HFFc6 (cell line): ENCODE results near the gene KRT26. TPM values are rescaled to one million over a fixed set of nuclear protein-coding genes. Genes with fewer than 3 reads are reported as not detected.

Experiments
- DNase-seq: peaks from one replicate; pipeline ENCODE4 v3.0.0-alpha.2; 2018
- H3K27ac Mint-ChIP-seq: 2 replicates; pipeline ENCODE4 v1.8.0; 2020; ENCODE audit warnings: mild to moderate bottlenecking, mixed read lengths
- H3K27me3 Mint-ChIP-seq: 2 replicates; pipeline ENCODE4 v1.8.0; 2021; ENCODE audit warnings: mild to moderate bottlenecking, moderate library complexity, mixed read lengths; ENCODE audit not compliant: insufficient read depth
- H3K36me3 Mint-ChIP-seq: 2 replicates; pipeline ENCODE4 v1.8.0; 2021; ENCODE audit warnings: low read depth, mixed read lengths
- H3K4me1 Mint-ChIP-seq: 2 replicates; pipeline ENCODE4 v1.8.0; 2020; ENCODE audit warnings: low read depth, mixed read lengths
- H3K4me3 Mint-ChIP-seq: 2 replicates; pipeline ENCODE4 v1.8.0; 2020; ENCODE audit warnings: mild to moderate bottlenecking, moderate library complexity, mixed read lengths
- H3K9me3 Mint-ChIP-seq: 2 replicates; pipeline ENCODE4 v1.8.0; 2020; ENCODE audit warnings: mild to moderate bottlenecking, mixed read lengths
- CTCF ChIP-seq: fragments of 200-600 bp; sonication (generic); IDR thresholded peaks from 2 replicates; pipeline ENCODE4 v1.5.0; 2021; ENCODE audit warnings: antibody characterized with exemption, mild to moderate bottlenecking
- total RNA-seq, 6 experiments: library from RNA; stranded (reverse); fragmentation: NEBNext Ultra II Directional; extraction: Animal tissue kit (Norgen Biotek cat#: 25700); gene quantifications; 2 replicates in 1 of 6; 3 replicates in 5 of 6; pipeline ENCODE4 v1.2.3, GENCODE V29; 2021

The KRT26 gene
- total RNA-seq, 6 experiments from 2014 or later, result not detected

- Mint-ChIP-seq H3K4me1 (no peaks in the 10 kb centered on the region), H3K9me3 (no peaks in the 10 kb centered on the region), H3K27ac (no peak overlapping the region), H3K4me3 (no peak overlapping the region), H3K27me3 (peaks cover 26% of the 10 kb centered on the region), H3K36me3 (no peaks in the 10 kb centered on the region)
- no peak for DNase-seq
- TF ChIP-seq CTCF, result no peak
Observed at GRCh38 chr17:40794466-40794865, 22.5 kb upstream of the KRT26 start.

- H3K4me3 Mint-ChIP-seq, result no peak overlapping the region
- H3K4me1 Mint-ChIP-seq, result no peaks in the 10 kb centered on the region
- peaks cover 26% of the 10 kb centered on the region for H3K27me3 Mint-ChIP-seq
- no peak for TF ChIP-seq CTCF
- H3K27ac Mint-ChIP-seq, result no peak overlapping the region
- H3K36me3 Mint-ChIP-seq, result no peaks in the 10 kb centered on the region
- DNase-seq, result no peak
- H3K9me3 Mint-ChIP-seq, result no peaks in the 10 kb centered on the region
Observed at GRCh38 chr17:40793832-40794231, 21.8 kb upstream of the KRT26 start.

GRCh38 chr17:40791787-40792436 lies 19.9 kb upstream of the KRT26 start:
- peaks cover 36% of the 10 kb centered on the region for H3K27me3 Mint-ChIP-seq
- H3K36me3 Mint-ChIP-seq, result no peaks in the 10 kb centered on the region
- DNase-seq, result peak; percentile 19
- no peaks in the 10 kb centered on the region for H3K4me1 Mint-ChIP-seq
- H3K27ac Mint-ChIP-seq, result no peak overlapping the region
- no peak overlapping the region for H3K4me3 Mint-ChIP-seq
- peak; percentile 83 for TF ChIP-seq CTCF
- H3K9me3 Mint-ChIP-seq, result no peaks in the 10 kb centered on the region

- no peak for DNase-seq
- H3K4me3 Mint-ChIP-seq, result no peak overlapping the region
Observed at GRCh38 chr17:40791111-40791510, 19.1 kb upstream of the KRT26 start.

GRCh38 chr17:40782450-40782849 lies 10.4 kb upstream of the KRT26 start, which contains the start of gene KRT27:
TSS of gene KRT27 (minus strand) at chr17:40782550. CDS start at chr17:40782493, 57 bp downstream.
- Mint-ChIP-seq H3K9me3 (no peaks in the 10 kb centered on the region), H3K4me3 (no peak within 1 kb of the TSS), H3K27ac (no peak within 1 kb of the TSS), H3K36me3 (no peaks in the 10 kb centered on the region), H3K27me3 (peaks cover 36% of the 10 kb centered on the region), H3K4me1 (no peaks in the 10 kb centered on the region)
- no peak for TF ChIP-seq CTCF
- no peak for DNase-seq

More at GRCh38 chr17:40791111-40791510, 19.1 kb upstream of the KRT26 start:
- TF ChIP-seq CTCF, result no peak
- Mint-ChIP-seq H3K36me3 (no peaks in the 10 kb centered on the region), H3K27ac (no peak overlapping the region), H3K4me1 (no peaks in the 10 kb centered on the region), H3K27me3 (peaks cover 29% of the 10 kb centered on the region), H3K9me3 (no peaks in the 10 kb centered on the region)
